Ovary (tissue), 9 donors: Measurements from ENCODE around the gene SSBP2. TPM values are rescaled to one million over a fixed set of nuclear protein-coding genes. Genes with fewer than 3 reads are reported as not detected.
"Not testable (repeated sequence)": the region's sequence is repeated elsewhere in the genome, so short reads cannot be mapped to it uniquely, and the experiment has no call there.

Experiments
- DNase-seq, 5 donors: peaks; one replicate each; pipeline ENCODE4 v3.0.0-alpha.2; 2019 to 2020
- H3K27ac ChIP-seq, 2 donors: fragments of 200-600 bp; one replicate each; pipeline versions ENCODE4 v1.5.1 to v1.8.0; 2019 to 2022
- H3K27me3 ChIP-seq: fragments of 200-600 bp; one replicate; pipeline ENCODE4 v1.8.0; 2022
- H3K36me3 ChIP-seq: fragments of 200-600 bp; sonication (generic); one replicate; pipeline ENCODE4 v1.5.1; 2019
- H3K4me1 ChIP-seq: one replicate; pipeline ENCODE4 v1.8.1; 2013; ENCODE audit warnings: mild to moderate bottlenecking, moderate library complexity; ENCODE audit not compliant: insufficient read depth
- H3K4me3 ChIP-seq: fragments of 200-600 bp; sonication (generic); one replicate; pipeline ENCODE4 v1.5.1; 2017
- H3K9me3 ChIP-seq, 2 donors: fragments of 200-600 bp in 1 of 2; sonication (generic) in 1 of 2; one replicate each; pipeline versions ENCODE4 v1.5.1 to v1.8.1; 2013 to 2019; ENCODE audit warnings: mild to moderate bottlenecking in 1 of 2, moderate library complexity in 1 of 2
- EP300 ChIP-seq: sonication (generic); formaldehyde crosslinking; IDR thresholded peaks from one replicate; pipeline ENCODE4 v1.6.1; 2017; ENCODE audit warnings: antibody characterized with exemption
- POLR2A ChIP-seq: fragments of 450-650 bp; IDR thresholded peaks from one replicate; pipeline ENCODE4 v1.6.1; 2017; ENCODE audit warnings: antibody characterized with exemption, mild to moderate bottlenecking, moderate library complexity
- WGBS, 3 donors: extraction: QIAGEN DNeasy Blood & Tissue Kit in 1 of 3; methylation state at CpG; one replicate each; pipeline versions ENCODE4 v1.1.5 to v1.1.7; 2013 to 2017; 5-methylcytosine and 5-hydroxymethylcytosine counted together
- intact Hi-C, 4 donors: fragments of 100-400 bp; cut with DNase I; formaldehyde crosslinking; loops; one replicate each; pipeline versions ENCODE4 v1.11.0 to v1.15.1; 2022 to 2023
- polyA plus RNA-seq, 2 donors: library from polyadenylated mRNA; stranded (reverse); fragments of 200-250 nt in 1 of 2; fragments of 350-450 nt in 1 of 2; fragmentation: Illumina TruSeq in 1 of 2; extraction: RNeasy Lipid Tissue Mini Kit (QIAGEN cat#74804) in 1 of 2; gene quantifications; one replicate each; pipeline ENCODE4 v1.2.3, GENCODE V29; 2013 to 2014
- total RNA-seq, 7 donors: library from RNA; depleted of rRNA in 2 of 7; stranded (reverse); fragments of >200 nt in 2 of 7; fragmentation: NEBNext Ultra II Directional in 3 of 7; extraction: Animal tissue kit (Norgen Biotek cat#: 25700) in 3 of 7; gene quantifications; one replicate each; pipeline versions ENCODE4 v1.1.0 to v1.2.4, GENCODE V29; 2016 to 2023
- TF ChIP-seq, protein P1 (sequence below), 3 donors: fragments of 450-650 bp in 2 of 3; fragments of 200-600 bp in 1 of 3; IDR thresholded peaks; one replicate each; pipeline versions ENCODE4 v1.5.1 to v1.8.0; 2016 to 2022; ENCODE audit warnings: antibody characterized with exemption in 3 of 3, mild to moderate bottlenecking in 1 of 3
- donor health status: DM: no; HTN: no; CAD: no; lungs with moderate emphysema.
- donor health status: DM: no; HTN: no; CAD: no.
- donor health status: Bipolar disorder and iron deficiency.
- donor health status: DM: yes; HTN: yes; CAD: no.
- donor health status: DM: no; HTN: no; CAD: no.
- donor health status: DM: yes; HTN: yes; CAD: no.

SSBP2 gene
- total and polyA plus RNA-seq, 9 donors = 40.5 to 126 (median 78.2) TPM

DNA sequence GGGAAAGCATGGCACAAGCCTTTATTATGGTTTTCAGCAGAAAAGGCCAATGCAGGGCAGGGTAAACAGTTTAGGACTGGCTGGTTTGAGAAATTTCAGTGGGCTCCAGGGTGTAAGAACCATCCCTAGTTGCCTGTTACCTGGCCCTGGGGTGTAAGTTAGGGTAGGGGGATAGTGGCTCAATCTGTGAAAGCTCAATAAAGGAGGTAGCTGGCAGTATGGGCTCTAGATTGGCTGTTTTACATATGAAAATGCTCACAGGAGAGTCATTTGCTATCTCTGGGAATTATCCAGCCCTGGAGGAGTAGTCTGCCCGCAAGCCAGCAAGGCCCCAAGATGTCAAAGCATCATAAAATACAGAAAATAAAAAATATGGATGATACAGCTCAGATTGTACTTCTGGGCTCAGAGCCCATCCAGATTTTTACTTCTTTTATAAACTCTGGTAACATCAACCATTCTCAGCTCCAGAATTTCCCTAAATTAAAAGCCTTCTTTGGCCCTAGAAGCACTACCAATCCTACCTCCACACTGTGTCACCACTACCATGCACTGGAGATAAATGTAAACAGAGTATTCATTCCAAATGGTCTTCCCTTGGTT lies 31.1 kb downstream of the SSBP2 start:
- H3K27me3 ChIP-seq = no peaks in the 10 kb centered on the region
- no peak for DNase-seq
- H3K4me3 ChIP-seq = no peak overlapping the region
- no peak overlapping the region for H3K27ac ChIP-seq
- no peaks in the 10 kb centered on the region for H3K9me3 ChIP-seq
- H3K36me3 ChIP-seq = no peaks in the 10 kb centered on the region
- WGBS, 3 donors = 37 to 42% (median 41%) methylated on average over 1 of the region's 1 CpG
- TF ChIP-seq, protein P1, sequence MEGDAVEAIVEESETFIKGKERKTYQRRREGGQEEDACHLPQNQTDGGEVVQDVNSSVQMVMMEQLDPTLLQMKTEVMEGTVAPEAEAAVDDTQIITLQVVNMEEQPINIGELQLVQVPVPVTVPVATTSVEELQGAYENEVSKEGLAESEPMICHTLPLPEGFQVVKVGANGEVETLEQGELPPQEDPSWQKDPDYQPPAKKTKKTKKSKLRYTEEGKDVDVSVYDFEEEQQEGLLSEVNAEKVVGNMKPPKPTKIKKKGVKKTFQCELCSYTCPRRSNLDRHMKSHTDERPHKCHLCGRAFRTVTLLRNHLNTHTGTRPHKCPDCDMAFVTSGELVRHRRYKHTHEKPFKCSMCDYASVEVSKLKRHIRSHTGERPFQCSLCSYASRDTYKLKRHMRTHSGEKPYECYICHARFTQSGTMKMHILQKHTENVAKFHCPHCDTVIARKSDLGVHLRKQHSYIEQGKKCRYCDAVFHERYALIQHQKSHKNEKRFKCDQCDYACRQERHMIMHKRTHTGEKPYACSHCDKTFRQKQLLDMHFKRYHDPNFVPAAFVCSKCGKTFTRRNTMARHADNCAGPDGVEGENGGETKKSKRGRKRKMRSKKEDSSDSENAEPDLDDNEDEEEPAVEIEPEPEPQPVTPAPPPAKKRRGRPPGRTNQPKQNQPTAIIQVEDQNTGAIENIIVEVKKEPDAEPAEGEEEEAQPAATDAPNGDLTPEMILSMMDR (IDR thresholded peaks at IDR 0.05) = no peak
- TF ChIP-seq EP300 (no peak), POLR2A (no peak)
- peaks cover 15% of the 10 kb centered on the region for H3K4me1 ChIP-seq
- intact Hi-C loops = no loop called here

DNA sequence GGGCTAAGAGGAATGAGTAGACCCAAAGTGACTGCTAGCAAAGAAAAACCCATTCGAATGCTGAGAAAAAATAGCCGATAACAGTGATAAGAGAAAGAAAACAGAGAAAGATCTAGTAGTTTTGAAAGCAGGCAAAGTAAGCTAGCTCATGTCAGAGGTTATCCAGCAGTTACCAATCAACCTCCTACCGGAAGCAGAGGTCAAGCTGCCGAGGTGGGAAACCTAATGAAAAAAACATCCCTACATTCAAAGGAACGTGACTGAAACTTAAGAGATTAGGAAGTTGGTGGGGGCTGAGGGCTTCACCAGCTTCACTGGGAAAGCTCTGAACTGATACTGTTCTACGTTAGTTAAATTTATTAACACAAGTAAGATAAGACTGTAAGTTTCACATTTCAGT lies 32.6 kb downstream of the SSBP2 start:
- Histone ChIP-seq H3K4me1 (peaks cover 15% of the 10 kb centered on the region), H3K36me3 (no peaks in the 10 kb centered on the region), H3K9me3 (no peaks in the 10 kb centered on the region), H3K27ac (no peak overlapping the region), H3K27me3 (no peaks in the 10 kb centered on the region), H3K4me3 (no peak overlapping the region)
- TF ChIP-seq POLR2A (no peak), EP300 (no peak)
- TF ChIP-seq, protein P1 (IDR thresholded peaks at IDR 0.05) = no peak
- intact Hi-C loops = no loop called here
- WGBS, 3 donors = 15 to 18% (median 15%) methylated on average over 6 of the region's 6 CpGs
- no peak for DNase-seq

DNA sequence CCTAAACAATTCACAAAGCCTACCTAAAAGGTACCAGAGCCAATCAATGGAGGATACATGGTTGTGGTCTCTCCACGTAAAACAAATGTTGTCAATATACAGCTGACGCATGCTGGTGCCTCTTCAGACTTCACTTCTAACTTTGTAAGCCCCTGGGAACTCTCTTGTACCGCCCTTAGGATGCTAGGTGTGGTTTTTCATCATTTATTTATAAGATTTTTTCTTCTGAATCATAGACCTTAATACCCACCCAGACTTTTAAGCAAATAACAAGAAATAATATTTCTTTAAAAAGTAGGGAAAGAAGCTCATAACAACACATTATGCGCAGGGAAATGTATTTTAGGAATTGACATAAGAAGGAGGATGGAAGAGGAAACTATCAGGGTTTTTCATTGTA lies 33.0 kb downstream of the SSBP2 start:
- Histone ChIP-seq H3K27ac (no peak overlapping the region), H3K4me1 (peaks cover 15% of the 10 kb centered on the region), H3K36me3 (no peaks in the 10 kb centered on the region), H3K9me3 (no peaks in the 10 kb centered on the region), H3K4me3 (no peak overlapping the region), H3K27me3 (no peaks in the 10 kb centered on the region)
- TF ChIP-seq POLR2A (no peak), EP300 (no peak)
- TF ChIP-seq, protein P1 (IDR thresholded peaks at IDR 0.05) = no peak
- WGBS, 3 donors = 80 to 84% (median 82%) methylated on average over 4 of the region's 4 CpGs
- DNase-seq = no peak
- intact Hi-C loops = no loop called here

DNA sequence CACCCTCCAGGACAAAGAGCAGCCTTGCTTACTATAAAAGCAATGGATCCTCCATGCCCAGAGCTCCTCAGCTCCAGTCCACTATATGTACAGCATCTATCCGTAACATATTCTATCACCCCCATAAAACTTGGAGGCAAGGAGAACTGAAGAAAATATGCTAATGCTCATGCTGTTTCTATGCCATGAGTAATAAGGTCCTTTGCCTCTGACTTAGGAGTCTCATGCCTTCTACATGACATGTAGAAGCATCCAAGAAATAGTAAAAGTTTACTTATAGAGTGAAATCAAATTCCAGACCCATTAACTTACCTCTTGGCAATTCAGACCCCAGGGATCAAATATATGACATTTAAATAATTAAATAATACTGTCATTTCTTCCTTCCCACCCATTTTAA lies 33.7 kb downstream of the SSBP2 start:
- H3K27ac ChIP-seq = no peak overlapping the region
- H3K27me3 ChIP-seq = no peaks in the 10 kb centered on the region
- DNase-seq = no peak
- no peaks in the 10 kb centered on the region for H3K36me3 ChIP-seq
- H3K4me3 ChIP-seq = no peak overlapping the region
- TF ChIP-seq, protein P1 (IDR thresholded peaks at IDR 0.05) = no peak
- no peak for TF ChIP-seq POLR2A
- no peak for TF ChIP-seq EP300
- H3K4me1 ChIP-seq = peaks cover 16% of the 10 kb centered on the region
- 96 to 100% (median 100%) methylated on average over 1 of the region's 1 CpG for WGBS, 3 donors
- intact Hi-C loops = no loop called here
- H3K9me3 ChIP-seq = no peaks in the 10 kb centered on the region

DNA sequence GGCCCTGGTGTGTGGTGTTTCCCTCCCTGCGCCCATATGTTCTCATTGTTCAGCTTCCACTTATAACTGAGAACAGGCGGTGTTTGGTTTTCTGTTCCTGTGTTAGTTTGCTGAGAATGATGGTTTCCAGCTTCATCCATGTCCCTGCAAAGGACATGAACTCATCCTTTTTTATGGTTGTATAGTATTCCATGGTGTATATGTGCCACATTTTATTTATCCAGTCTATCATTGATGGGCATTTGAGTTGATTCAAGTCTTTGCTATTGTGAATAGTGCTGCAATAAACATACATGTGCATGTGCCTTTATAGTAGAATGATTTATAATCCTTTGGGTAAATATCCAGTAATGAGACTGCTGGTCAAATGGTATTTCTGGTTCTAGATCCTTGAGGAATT lies 36.8 kb downstream of the SSBP2 start:
- H3K4me3 ChIP-seq, intact Hi-C loops, H3K9me3 ChIP-seq, H3K36me3 ChIP-seq, H3K27me3 ChIP-seq, H3K4me1 ChIP-seq, H3K27ac ChIP-seq, DNase-seq: not testable (repeated sequence)
- WGBS, 3 donors = 97 to 99% (median 98%) methylated on average over 2 of the region's 2 CpGs
